Activated CD8-positive, alpha-beta memory T cell treated with anti-CD3 and anti-CD28 coated beads, Interleukin-2, amount 50 U/mL, for 24 hours (primary cell): ENCODE data around the gene IKZF1.
A peak's percentile ranks its signal among the peaks of the same experiment; 100 is the strongest.

Source experiments
- DNase-seq: peaks from one replicate; pipeline ENCODE4 v3.0.0-alpha.2; 2020; ENCODE audit errors: extremely low read depth

Gene IKZF1

DNA sequence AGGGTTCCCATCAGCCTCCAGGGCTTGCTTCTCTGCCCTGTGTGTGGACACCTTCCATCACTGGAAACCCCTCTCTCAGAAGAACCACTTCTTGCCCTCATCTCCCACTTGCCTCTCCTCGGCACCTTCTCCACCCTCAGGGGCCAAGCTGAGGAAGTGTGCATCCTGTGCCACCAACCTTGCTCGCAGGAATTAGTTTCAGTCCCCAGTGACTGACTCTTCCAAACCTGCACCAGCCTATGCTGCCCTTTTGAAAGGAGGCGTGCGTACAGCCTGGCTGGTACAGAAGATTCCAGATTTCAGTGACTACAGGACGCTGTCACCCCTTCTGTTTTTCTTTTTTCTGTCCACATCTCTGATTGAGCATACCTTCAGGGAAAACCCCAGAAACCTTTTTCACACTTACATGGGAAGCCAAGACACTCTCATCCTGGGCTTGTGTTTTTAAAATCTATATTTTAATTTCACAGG is 67.1 kb downstream of the IKZF1 start:
- DNase-seq, result no peak

DNA sequence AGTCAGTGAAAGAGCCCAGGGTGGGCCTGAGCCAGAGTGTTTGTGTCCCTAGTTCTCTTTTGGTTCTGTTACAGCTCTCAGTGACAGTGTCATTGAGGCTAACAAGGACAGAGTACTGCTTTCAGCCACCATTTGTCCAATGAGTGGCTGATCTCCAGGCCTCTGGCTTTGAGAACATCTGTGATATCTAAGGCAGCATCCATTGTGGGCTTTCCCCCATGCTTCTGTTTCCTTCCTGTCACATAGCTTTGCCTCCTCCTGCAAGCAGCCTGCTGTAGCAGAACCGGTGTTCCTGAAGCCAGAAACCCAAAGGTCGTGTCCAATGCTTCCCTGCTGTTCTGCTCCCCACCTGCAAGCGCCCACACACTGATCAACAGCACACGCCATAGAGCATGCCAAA is 68.4 kb downstream of the IKZF1 start:
- no peak for DNase-seq

DNA sequence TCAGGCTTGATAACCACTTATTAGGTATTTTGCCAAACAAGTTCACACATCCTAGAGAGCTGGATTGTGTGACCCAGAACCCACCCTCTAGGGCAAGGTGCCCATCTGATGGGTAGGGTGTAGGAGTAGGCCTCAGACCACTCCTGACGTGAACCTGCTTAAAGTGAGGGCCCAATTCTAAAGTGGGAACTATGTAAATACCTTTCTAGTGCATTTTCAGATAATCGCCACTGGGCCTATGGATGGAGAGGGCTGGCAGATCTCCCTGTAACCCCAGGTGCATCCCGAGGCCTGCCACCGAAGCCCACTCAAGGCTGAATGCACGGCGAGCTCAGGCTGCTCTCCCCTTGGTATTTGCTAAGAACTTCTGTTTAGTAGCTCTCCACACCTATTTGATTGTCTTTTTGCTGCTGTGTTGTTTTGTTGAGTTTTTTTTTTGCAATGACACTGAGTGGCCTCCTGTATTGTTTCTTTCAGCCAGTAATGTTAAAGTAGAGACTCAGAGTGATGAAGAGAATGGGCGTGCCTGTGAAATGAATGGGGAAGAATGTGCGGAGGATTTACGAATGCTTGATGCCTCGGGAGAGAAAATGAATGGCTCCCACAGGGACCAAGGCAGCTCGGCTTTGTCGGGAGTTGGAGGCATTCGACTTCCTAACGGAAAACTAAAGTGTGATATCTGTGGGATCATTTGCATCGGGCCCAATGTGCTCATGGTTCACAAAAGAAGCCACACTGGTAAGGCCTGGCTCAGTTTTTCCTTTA is 71.7 kb downstream of the IKZF1 start:
- no peak for DNase-seq

DNA sequence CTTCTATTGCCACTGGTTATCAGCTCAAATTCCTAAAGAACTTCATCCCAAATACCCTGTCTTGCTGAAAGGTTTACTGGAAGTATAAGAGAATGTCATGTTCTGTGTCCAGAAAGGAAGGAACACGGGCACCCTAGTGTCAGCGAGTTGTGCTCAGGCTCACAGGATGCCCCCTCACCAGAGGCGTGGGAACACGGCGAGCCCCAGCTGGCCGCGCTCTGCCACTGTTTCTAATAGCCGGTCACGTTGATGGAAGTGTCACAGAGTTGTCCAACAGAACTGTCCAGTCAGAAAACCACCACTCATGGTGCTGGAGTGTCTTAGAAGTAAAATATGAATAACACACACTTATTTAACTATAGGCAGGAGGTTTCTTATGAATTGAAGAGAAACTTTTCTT is 72.8 kb downstream of the IKZF1 start:
- no peak for DNase-seq

DNA sequence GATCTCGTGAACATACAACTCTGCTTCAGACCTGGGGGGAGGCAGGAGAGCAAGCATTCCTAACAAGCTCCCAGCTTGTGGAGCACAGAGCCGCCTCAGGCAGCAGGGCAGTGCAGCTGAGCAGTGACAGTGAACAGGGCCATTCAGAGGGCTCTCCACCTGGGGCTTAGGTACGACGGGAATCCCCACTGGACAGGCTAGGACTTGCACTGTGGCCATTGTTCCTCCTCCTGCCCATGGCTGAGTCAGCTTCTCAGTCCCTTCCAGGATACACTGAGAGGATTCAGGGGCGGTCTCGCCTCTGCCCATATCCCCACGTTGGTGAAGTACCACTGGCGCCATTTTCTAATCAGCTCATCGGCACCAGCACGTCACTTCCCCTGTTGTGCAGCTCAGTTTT is 74.6 kb downstream of the IKZF1 start:
- DNase-seq, result no peak

DNA sequence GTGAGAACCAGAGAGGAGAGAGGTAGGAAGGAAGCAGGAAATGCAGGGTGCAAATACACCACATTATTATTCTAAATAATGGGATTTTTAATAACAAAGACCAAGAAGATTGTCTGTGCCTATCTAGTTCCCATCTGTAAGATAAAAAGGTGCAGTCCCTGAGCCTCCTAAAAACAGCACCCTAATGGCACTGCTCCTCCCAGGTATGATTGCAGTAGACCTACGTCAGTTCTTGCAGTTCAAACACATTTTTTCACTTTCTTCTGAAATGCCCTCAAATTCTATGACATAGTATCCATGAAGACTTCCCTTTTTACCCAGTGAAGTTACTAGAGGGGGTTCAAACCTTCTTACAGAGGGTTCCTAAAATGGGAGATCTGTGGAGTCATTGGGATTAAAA is 75.0 kb downstream of the IKZF1 start:
- DNase-seq, result no peak

DNA sequence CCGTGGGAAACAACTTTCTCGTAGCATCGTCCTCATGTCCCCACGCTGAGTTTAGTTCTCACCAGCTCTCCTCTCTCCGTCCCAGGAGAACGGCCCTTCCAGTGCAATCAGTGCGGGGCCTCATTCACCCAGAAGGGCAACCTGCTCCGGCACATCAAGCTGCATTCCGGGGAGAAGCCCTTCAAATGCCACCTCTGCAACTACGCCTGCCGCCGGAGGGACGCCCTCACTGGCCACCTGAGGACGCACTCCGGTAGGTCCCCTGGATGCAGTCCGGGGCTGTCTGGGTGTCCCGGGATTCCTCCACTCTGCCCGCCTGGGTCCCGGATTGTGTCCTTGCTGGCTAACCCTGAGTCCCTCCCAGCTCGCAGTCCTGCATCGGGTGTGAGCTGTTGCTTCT is 77.9 kb downstream of the IKZF1 start:
- DNase-seq, result no peak

DNA sequence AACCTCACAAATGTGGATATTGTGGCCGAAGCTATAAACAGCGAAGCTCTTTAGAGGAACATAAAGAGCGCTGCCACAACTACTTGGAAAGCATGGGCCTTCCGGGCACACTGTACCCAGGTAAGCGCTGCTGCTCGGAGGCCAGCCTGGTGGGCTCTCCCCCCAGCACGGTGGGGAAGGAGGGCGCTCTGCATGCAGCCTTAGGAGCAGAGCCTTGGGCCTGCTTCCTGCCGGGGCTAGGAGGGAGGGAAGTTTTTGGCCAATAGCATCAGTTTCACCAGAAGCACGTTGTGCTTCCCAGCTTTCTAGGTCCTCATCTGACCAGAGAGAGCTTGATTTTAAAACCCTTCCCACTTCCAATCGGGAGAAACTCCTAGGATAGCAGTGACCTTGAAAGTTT is 82.8 kb downstream of the IKZF1 start:
- DNase-seq, result no peak

DNA sequence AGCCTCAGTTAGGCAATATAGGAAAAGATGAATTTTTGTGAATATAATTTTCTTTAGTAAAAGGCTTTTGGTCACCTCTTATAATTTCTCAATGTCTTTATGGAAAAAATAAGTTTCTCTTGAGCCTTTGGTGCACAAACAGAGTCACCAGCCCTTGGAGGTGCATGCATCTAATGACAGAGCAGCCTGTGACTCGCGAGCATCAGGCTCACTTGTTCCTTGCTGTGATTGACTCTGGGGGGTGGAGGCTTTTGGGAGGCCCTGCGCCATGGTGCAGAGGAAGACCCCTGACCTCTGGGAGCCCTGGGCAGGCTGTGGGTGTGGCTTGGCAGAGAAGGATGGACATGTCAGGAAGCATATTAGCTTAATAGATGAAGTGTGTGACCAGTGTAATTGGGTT is 85.4 kb downstream of the IKZF1 start:
- DNase-seq, result no peak

DNA sequence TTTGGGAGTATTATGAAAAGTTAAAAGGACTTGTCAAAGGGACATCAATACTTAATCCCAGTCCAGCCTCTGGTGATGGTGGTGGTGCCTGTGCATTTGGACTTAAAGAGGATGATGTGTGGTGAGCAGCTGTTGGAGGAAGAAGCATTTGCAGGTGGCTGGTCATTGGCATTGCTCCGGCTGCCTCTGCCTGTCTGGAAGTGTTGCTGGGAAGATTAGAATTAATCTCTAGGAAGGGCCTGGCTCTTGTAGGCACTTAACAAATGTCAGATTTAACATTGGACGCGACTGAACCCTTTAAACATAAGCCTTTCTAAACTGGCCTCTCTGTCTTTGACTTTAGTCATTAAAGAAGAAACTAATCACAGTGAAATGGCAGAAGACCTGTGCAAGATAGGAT is 86.9 kb downstream of the IKZF1 start:
- no peak for DNase-seq

DNA sequence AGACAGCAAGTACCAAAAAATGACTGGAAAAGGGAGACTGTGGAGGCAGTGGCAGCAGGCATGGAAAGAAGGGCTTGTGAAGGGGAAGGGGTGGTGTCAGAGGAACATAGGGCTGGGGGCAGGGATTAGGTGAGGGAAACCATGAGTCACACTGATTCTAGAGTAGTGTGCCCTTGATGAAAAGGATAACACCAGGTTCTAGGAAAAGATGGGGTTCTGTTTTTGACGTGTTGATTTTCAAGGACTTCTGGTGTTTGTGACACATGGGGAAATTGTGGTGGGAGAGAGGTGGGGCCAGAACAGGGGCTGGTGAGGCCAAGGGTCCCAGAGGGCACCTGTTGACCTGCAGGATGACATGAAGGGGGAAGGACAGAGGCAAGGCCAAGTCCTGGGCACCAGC is 88.6 kb downstream of the IKZF1 start:
- peak; percentile 47 for DNase-seq

DNA sequence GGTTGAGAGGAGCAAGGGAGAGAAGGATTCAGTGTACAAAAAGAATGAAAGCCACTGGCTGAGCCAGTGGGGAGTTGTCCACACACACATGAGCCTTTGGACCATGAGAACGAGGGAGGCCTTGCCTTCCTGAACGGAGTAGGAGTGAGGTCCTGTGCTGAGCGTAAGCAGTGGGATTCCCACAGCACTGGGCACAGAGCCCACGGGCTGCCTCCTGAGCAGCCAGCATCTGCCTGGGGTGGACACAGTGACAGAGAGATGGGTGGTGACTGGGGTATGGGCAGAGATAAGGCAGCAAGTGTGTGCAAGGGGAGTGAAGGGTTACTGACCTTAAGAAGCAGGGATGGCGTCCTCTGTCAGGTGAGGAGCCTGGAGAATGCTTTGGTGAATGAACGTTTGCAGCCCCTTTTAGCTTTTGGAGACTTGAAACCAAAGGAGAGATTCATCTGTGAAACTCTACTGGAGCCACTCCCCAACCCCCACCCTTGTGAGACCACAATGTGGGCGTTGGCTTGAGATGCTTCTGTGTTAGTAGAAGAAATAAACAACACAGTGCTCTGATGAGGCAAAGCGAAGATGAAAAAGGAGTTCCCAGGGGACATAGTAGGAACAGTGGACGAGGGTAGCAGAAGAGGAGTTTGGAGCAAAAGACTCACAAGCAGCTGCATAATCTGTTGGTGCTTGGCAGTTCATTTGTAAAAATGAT is 89.2 kb downstream of the IKZF1 start:
- no peak for DNase-seq

DNA sequence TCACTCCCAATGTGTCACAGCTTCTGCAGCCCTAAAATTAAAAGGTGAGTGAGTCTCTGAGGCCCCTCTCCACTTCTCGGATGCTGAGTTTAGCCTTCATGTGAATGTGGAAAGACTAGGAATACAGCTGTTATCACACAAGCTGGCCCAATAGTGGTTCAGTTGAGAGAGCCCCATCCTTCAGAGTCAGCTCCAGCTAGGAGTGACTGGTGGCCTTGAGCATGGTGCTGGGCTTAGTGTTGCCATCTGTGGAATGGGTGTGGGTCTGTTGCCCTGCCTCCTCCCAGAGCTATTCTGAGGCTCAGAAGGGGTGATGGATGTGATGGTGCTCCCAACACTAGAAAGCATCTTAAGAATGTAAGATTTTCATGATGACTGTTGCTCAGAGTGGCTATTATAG is 89.8 kb downstream of the IKZF1 start:
- DNase-seq, result no peak

DNA sequence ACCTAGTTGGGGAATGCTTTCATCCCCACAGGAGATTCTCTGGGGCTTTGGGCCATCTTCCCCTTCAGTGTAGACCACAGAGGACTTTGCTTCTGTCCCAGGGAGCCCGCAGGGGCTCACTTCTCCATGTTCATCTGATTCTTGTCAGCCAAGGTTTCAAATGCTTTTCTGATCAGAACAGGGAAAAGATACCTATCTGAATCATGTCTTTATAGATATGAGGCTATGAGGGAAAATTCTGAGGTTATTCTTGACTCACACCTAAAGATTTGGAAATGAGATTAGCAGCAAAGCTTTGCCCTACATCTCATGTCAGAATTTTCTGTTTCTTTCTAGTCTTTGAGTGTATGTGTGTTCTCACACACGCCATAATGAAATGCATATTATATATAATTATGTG is 92.3 kb downstream of the IKZF1 start:
- no peak for DNase-seq

DNA sequence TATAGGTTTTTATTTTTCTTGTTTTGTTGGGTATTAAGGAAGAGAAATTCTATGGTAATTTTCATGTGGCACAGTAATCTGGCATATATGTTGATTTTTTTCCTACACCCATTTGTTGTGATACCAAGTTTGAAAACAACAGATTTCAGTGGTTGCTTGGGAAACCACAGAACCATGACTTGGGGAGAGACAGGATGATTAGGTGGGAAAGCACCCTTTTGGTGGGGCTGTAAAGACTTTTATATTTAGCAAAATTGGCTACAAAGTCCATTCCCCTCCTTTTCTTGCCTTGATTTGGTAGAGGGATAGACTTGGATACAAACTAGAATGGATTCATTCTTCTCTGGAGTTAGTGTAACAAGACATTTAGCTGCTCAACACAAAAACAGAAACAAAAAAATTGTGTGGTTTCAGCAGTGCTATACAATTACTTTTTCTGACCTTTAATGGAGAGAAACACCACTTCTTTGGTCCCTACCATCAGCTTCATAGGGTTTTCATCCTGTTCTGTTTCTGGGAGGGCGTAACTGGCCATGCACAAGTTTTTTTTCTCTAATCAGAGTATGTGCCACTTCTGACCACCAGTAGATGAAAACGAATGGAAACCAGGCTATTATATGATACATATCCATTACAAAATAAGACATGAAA is 92.9 kb downstream of the IKZF1 start:
- DNase-seq, result no peak

DNA sequence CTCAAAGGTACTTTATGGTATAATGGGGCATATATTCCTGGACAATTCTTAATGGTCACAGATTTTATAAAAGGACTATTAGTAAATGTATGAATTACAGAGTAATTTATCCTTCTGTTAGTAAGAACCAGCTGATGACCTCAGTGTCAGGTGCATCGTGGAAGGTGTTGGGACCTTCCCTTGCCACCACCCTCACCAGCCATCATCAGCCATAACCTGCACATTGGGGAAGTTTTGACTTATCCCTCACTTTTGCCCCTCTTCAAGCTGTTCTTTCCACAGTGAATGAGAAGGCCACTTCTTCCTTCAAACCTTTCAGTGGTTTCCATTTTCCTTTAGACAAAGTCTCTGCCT is 93.4 kb downstream of the IKZF1 start:
- no peak for DNase-seq

DNA sequence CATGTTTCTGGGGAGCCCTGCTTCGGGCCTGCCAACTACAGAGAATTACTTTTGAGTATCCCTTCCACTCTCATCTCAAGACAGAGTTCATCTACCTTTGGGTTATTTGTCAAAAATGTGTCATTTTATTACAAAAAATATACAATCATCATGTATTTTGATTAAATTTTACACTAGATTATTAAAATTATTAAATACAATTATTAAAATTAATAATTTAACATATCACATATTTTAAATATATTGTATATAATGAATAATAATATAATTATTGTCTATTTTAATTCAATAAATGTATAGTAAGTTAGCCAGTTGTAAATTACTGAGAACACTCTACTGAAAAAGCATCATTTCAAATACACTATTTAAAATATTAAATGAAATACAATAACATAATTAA is 94.7 kb downstream of the IKZF1 start:
- no peak for DNase-seq

DNA sequence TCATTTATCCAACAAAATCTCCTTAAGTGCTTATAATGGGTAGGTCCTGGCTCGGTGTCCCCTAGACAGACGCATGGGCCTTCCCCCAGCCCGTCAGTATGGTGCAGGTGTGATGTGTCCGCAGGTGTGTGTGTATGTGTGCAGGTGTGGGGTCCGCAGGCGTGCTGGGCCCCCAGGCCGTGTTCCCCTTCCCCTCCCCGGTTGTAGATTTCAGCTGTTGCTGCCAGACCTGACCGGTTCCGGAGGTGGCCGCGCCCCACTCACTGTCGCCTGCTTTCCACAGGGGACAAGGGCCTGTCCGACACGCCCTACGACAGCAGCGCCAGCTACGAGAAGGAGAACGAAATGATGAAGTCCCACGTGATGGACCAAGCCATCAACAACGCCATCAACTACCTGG is 95.1 kb downstream of the IKZF1 start:
- DNase-seq, result no peak

DNA sequence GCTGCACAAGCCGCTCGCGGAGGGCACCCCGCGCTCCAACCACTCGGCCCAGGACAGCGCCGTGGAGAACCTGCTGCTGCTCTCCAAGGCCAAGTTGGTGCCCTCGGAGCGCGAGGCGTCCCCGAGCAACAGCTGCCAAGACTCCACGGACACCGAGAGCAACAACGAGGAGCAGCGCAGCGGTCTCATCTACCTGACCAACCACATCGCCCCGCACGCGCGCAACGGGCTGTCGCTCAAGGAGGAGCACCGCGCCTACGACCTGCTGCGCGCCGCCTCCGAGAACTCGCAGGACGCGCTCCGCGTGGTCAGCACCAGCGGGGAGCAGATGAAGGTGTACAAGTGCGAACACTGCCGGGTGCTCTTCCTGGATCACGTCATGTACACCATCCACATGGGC is 95.6 kb downstream of the IKZF1 start:
- DNase-seq, result no peak

DNA sequence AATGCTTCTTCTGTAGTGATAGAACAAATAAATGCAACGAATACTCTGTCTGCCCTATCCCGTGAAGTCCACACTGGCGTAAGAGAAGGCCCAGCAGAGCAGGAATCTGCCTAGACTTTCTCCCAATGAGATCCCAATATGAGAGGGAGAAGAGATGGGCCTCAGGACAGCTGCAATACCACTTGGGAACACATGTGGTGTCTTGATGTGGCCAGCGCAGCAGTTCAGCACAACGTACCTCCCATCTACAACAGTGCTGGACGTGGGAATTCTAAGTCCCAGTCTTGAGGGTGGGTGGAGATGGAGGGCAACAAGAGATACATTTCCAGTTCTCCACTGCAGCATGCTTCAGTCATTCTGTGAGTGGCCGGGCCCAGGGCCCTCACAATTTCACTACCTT is 99.9 kb downstream of the IKZF1 start:
- no peak for DNase-seq

DNA sequence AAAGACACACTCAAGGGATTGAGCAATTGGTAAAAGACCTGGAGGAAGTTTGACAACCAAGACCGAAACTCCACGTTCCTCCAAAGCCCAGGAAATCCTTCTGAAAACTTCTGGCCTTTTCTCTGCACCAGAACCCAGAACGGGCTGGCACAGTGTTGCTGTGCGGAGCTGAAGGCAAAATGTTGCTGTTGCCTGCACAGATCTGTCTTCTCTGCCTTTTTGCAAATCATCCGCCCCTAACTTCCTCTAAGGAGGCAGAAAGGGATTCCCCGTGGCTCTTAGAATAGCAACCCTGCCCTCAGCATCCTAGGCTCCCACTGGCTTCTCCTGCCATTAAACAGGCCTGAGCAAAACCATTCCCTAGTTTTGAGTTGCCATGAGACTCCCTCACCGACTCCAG is 100.7 kb downstream of the IKZF1 start:
- no peak for DNase-seq

DNA sequence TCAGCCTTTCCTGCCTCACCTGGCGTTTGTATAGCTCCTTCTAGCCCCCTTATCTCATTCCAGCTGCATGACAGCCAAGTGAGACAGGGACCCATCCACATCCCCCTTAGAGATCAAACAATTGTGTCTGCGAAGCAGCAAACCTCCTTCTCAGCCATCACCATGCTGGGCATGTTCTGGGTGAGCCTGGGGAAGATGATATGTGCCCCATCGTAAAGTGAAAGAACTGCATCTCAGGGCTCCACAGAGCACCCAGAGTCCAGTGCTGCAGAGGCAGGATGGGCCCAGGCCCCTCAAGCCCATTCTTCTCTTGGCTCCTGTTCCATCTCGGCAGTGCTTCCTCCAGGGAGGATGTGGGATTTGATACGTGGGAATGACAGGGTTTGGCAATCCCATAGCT is 102.4 kb downstream of the IKZF1 start:
- no peak for DNase-seq
